HG03521 (cell line): Measurements from ENCODE around the gene FGF6.
"Not testable (repeated sequence)": the region's sequence is repeated elsewhere in the genome, so short reads cannot be mapped to it uniquely, and the experiment has no call there.

Experiments
- ATAC-seq: cut with Tn5 transposase; IDR thresholded peaks from one replicate; pipeline ENCODE4 v1.9.1; 2021; ENCODE audit warnings: mild to moderate bottlenecking, moderate library complexity; ENCODE audit not compliant: unreplicated experiment

FGF6 gene

DNA sequence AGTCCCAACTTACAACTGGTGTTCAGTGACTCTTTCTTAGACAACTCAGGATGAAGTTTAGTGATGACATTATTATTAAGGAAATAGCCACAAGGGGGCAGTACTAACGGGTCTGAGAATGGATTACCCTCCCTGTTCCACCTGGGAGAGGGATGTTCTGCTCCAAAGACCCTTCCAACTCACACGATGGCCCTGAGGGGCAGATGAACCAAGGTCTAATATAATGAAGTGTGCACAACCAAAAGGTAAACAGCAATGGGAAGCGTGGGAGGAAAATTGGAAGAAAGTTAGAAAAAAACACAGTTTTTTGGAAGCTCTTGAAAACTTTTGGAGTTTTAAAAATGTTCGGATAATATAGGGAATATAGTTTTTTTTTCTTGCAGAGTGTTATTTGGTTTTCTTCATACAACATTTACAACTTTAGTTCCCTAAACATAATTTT, 24.0 kb downstream of the FGF6 start:
- no peak for ATAC-seq

DNA sequence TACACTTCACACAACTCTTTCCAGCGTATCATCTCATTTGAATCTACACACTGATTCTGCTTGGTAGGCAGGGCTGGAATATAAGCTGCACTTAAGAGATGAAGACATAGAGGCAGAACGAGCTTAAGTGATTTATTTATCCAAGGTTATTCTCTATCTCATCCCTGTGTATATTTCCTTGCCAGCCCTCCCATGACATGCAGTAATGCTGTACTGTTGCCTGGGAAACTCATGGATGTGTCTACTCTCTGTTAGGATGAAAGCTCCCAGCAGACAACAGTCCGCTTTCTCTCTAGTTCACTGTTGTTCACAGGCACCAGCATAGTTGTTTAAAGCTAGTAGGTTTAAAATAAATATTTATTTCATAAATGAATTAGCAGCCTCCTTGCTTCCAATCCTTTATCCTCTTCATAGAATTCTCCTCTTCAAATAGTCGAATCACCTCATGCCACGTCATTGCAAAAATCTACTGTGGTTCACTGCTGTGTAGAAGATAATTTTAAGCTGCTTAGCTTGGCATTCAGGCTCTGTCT, 25.4 kb downstream of the FGF6 start:
- no peak for ATAC-seq

DNA sequence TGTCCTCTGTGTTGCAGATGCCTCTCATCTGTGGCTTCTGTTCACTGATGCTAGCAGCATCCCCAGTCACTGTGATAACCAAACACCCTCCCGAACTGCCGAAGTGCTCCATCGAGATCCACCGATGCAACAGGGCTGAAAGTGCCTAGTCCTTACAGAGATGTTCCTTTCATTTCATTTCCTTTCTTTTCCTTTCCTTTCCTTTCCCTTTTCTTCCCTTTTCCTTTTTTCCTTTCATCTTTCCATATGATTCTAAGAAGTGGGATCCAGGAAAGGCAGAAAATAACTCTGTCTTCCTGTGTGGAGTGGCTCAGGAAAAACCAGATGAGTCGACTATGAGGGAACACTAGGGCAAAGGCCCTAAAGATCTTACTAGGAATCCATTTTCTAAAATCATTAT, 26.7 kb downstream of the FGF6 start:
- ATAC-seq: no peak

DNA sequence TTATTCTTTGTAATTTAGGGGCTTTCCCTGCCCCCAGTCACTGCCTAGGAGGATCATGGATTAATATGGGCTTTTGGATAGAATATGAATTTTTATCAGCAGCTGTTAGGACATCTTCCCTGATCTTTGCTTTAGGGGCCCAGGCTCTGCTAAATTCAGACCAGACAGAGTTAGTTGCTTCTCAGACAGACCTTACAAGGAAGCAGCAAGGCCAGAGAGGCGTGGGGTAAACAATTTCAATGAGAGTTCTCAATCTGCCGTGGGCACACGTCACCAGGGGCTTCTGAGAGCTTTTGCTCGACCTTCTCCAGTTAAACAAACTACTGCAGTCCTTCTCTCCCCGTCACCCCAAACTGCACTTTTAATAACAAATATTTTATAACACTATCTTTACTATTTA, 27.7 kb downstream of the FGF6 start:
- no peak for ATAC-seq

DNA sequence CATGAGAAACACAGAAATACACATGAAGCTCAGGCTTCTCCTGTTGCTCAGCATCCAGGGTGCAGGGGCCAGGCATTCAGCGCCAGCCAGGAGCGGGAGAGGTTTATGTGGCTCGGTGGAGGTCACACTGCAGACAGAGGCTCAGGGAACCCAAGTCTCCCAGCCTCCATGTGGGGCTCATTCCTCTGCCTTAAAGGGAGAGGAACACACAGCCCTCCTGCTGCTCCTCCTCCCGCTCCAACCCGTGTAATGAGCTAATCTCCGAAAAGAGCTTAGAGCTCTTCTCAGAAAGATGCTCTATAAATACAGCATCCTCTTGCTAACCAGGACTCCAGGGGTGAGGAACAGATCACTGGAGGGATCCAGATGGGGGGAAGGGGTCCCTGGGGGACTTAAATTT, 28.2 kb downstream of the FGF6 start:
- ATAC-seq: no peak

DNA sequence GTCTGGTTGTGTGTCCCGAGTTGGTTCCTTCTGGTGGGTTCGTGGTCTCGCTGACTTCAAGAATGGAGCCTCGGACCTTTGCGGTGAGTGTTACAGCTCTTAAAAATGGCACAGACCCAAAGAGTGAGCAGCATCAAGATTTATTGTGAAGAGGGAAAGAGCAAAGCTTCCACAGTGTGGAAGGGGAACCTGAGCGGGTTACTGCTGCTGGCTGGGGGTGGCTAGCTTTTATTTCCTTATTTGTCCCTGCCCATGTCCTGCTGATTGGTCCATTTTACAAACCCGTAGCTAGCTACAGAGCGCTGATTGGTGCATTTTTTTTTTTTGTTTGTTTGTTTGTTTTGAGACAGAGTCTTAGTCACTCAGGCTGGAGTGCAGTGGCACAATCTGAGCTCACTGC, 29.3 kb downstream of the FGF6 start:
- no peak for ATAC-seq

DNA sequence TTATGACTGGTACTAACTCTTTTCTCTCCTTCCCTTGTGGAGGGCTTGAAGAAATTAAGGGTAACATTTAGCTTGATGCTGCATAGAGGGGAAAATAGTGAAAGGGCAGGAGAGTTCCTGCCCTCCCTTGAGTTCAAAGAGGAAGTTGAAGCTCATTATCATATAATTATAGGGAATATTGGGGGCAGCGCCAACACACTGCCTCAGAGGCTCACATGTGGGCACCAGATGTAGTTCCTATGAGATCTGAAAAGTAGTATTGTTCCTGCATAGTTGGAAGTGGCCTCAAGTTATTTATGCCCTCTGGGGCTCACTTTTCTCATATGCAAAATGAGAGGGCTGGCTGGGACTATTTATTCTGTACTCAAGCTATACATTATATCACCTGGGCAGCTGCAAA, 33.1 kb downstream of the FGF6 start:
- no peak for ATAC-seq

DNA sequence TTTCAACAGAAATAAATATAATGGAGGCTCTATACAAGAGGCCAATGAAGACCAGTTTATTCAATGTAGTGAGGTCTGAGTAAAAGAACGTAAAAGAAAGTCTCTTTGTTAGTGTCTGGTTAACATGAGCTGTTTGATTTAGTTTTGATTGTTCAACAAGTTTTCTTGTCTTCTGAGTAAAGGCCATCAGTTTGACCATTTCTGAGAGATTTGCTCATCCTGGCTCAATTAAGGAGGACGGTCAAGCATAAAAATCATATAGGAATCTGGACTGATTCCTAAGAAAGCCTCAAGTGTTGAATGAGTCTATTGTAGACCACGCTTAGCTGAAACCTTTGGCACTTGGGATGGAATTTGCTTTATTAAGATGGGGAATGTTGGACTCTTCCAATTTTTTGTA, 33.6 kb downstream of the FGF6 start:
- no peak for ATAC-seq

DNA sequence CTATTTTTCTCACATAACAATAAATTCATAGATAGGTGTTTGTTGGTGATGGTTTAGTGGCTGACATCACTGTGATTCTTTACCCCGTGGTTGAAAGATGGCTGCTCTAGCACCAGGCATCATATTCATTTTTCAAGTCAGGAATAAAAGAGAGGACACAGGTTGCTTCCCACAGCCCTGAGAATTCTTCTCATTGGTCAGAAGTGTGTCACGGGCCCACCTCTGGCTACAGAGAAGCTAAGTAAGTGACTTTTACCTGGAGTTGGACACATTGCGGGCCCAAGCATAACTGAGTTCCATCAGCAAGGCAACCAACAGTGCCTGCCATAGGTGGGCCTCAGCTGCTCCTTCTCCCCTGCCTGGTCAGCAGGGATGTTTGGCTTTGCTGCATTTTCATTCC, 38.5 kb downstream of the FGF6 start:
- no peak for ATAC-seq

DNA sequence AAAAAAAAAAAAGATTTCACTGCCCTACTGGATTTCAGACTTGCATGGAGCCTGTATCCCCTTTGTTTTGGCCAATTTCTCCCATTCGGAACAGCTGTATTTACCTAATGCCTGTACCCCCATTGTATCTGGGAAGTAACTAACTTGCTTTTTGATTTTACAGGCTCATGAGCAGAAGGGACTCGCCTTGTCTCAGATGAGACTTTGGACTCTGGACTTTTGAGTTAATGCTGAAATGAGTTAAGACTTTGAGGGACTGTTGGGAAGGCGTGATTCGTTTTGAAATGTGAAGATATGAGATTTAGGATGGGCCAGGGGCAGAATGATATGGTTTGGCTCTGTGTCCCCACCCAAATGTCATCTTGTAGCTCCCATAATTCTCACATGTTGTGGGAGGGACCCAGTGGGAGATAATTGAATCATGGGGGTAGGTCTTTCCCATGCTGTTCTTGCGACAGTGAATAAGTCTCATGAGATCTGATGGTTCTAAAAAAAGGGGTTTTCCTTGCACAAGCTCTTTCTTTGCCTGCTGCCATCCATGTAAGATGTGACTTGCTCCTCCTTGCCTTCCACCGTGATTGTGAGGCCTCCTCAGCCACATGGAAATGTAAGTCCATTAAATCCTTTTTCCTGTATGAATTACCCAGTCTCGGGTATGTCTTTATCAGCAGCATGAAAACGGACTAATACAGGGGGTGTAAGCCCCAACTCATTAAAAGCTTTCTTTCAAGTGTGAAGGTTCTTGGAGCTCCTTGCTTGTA, 40.6 kb downstream of the FGF6 start:
- not testable (repeated sequence) for ATAC-seq

DNA sequence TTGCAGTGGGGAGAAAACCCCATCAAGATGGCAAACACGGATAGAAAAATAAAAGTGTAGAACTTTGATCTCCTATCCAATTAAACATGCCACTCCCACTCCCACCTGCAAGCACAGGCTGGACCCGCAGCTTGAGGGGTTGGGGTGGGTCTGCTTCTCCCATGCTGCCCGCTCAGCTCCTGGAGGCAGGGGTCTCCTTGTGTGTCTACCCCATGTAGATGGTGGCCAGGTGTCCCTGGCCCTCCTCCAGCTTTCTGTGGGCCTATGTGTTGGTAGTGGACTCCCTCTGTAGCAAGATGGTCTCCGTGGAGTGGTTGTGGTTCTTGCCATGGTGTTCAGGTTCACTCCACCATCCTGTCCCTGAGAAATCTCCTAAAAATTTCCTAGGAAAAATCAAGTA, 42.6 kb downstream of the FGF6 start:
- ATAC-seq: no peak

DNA sequence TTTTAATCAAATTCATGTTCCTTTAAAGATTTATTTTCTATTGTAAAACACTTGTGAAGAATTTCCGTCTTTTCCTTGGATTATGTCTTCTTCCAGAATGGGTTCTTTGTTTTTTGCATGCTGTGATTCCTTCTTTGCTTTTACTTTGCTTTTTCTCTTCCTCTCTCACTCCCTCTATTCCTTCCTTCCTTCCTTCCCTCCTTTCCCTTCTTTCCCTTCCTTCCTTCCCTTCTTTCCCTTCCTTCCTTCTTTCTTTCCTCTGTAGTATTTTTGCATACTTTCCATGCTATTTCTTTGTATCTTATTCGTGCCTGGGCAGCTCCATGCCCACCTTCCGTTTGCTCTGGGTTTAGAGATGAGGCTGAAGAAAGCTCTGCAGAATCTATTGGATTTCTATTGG, 44.5 kb downstream of the FGF6 start:
- no peak for ATAC-seq

DNA sequence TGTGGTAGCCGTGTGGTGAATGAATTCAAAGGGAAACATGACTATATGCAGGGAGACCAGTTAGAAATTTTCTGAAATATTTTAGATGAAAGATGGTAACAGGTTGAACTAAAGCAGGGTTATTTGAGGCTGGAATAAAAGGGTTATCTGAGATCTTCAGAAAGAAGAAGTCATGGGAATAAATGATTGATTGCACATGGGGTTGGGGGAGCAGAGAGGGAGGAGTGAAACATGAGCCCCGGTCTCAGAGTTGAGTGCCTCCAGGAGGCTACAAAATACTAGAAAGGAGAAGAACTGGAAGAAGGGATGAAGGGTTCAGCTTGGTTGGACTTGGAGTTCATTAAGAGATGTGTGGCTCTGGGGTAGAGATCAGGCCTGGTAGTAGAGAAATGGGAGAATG, 49.8 kb downstream of the FGF6 start:
- ATAC-seq: no peak

DNA sequence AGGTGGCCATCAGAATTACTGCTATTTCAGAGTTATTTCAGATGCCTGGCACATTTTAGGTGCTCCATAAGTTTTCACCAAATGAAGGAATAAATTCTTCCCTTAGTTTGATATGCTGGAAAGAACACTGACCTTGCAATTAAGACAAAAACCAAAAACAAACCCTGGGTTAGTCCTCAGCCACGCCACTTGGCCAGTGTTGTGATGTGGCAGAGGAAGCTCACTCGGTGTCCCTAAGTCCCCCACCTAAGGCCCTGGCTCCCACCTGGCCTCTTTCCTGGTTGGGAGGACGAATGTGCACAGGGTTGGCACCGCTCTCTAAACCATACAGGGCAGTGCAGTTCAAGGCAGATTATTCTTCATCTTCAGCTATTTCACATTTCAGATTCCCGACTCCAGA, 52.4 kb downstream of the FGF6 start:
- no peak for ATAC-seq

DNA sequence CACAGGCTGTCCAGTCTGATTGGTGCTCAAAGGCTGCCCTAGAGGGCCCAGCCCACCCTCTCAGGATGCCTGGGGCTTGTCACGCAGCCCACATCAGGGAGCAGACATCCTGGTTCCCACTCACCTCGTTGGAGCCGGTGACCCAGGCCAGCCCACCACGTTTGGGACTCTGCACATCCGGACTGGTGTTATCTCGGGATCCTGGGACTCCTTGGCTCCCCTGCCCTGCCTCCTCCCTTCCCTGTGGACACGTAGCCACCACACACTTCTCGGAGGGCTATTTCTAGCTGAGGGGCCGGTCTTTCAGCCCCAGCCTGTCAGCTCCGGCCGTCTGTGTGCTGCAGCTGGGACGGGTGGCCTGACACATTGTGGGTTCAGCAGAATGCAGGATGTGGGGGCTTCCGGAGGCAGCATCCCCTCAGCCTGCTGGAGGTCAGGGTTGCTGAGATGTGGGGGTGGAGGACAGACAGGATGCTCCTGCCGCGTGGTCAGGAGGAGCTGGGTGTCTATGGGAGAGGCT, 53.3 kb downstream of the FGF6 start:
- no peak for ATAC-seq

DNA sequence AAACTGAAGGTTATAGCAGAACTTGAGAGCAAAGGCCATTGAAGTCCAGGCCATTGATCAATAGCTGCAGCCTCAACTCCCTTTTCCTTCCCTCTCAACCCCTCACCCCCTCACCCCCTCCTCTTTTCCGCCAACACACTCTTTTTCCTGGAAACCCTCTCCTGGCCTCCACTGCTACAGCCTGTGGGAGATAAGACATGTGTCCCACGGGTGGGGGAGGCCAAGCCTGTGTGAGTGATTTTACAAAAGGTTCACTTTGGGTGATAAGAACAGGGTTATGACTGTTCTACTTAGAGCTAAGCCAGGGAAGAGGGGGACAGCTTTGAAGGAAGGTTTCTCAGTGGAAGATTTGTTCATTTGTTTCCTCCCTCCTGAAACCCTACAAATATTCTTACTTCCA, 57.0 kb downstream of the FGF6 start:
- no peak for ATAC-seq

DNA sequence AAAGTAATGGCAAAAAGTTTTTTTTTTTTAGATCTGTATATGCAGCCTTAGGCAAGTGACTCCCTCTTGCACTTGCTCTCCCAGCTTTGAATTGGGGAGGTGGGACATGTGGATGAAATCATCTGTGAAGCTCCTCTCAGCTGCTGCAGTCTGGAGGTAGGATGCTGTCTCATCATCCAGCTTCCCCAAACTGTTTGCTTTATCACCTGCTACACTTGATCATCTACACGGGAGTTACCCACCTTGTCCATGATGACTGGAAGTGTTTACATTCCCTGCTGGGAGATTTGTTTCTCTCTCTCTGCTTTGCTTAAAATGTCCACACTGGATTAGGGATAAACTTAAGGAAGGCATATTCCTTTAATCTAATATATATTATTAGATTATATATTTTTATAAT, 57.6 kb downstream of the FGF6 start:
- no peak for ATAC-seq

DNA sequence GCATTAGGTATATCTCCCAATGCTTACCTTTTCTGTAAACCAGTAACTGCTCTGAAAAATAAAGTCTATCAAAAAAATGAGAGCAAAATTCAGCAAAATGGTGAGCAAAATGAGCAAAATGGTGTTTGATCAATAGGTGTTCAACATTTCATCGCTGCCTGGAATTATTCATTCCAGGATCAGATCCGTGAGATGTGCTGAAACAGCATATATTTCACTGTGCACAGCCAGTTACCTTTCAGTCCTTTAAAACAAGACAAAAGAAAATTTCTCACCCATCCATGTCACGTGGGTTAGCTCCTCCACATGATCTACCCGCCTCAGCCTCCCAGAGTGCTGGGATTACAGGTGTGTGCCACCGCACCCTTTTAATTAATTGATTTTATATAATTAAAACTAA, 58.0 kb downstream of the FGF6 start:
- no peak for ATAC-seq

DNA sequence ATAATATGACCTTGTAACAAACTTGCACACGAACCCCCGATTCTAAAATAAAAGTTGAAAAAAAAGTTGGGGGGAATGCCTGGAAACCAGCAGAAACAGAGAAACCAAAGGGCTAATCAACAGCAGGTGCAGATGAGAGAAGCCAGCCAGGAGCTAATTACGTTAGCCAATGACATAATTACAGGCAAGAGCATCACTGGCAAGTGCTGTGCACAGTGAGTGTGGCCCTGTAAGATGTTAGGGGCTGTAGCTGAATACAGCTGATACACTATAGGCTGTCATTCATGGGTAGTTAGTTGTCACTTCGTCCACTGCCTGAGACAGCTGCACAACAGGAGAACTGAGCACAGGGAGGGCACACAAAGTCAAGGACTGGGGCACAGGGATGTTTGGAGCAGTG, 58.8 kb downstream of the FGF6 start:
- ATAC-seq: no peak
